GM21528 (cell line): Measurements from ENCODE around the gene DSE.

Source experiments
- ATAC-seq: cut with Tn5 transposase; IDR thresholded peaks from one replicate; pipeline ENCODE4 v1.9.1; 2021; ENCODE audit warnings: mild to moderate bottlenecking, moderate library complexity; ENCODE audit not compliant: unreplicated experiment, low FRiP score

DSE gene

GRCh38 chr6:116385459-116385802 lies 14.7 kb downstream of the DSE start:
- ATAC-seq = no peak

GRCh38 chr6:116385921-116386320 lies 15.2 kb downstream of the DSE start:
- no peak for ATAC-seq

GRCh38 chr6:116386581-116387299 lies 16.0 kb downstream of the DSE start:
- no peak for ATAC-seq

GRCh38 chr6:116387374-116387773 lies 16.6 kb downstream of the DSE start:
- ATAC-seq = peak; percentile 55

- no peak for ATAC-seq
Measured at GRCh38 chr6:116388924-116389323, 18.2 kb downstream of the DSE start.

GRCh38 chr6:116389357-116389756 lies 18.6 kb downstream of the DSE start:
- ATAC-seq = no peak

- peak; percentile 48 for ATAC-seq
Measured at GRCh38 chr6:116390581-116390980, 19.8 kb downstream of the DSE start.

- no peak for ATAC-seq
Measured at GRCh38 chr6:116392132-116393013, 21.6 kb downstream of the DSE start.

GRCh38 chr6:116393430-116393829 lies 22.7 kb downstream of the DSE start:
- ATAC-seq = no peak

GRCh38 chr6:116395647-116396046 lies 24.9 kb downstream of the DSE start:
- no peak for ATAC-seq

GRCh38 chr6:116396441-116396840 lies 25.7 kb downstream of the DSE start:
- no peak for ATAC-seq

GRCh38 chr6:116397914-116398313 lies 27.2 kb downstream of the DSE start:
- no peak for ATAC-seq

GRCh38 chr6:116398316-116399010 lies 27.7 kb downstream of the DSE start:
- ATAC-seq = no peak

- no peak for ATAC-seq
Measured at GRCh38 chr6:116399287-116399686, 28.5 kb downstream of the DSE start.

GRCh38 chr6:116400328-116400727 lies 29.6 kb downstream of the DSE start:
- no peak for ATAC-seq

GRCh38 chr6:116402108-116402937 lies 31.6 kb downstream of the DSE start:
- ATAC-seq = no peak

GRCh38 chr6:116403205-116403604 lies 32.5 kb downstream of the DSE start:
- no peak for ATAC-seq

GRCh38 chr6:116404696-116405095 lies 33.9 kb downstream of the DSE start:
- no peak for ATAC-seq

- ATAC-seq = peak; percentile 75
Measured at GRCh38 chr6:116405138-116405537, 34.4 kb downstream of the DSE start.

GRCh38 chr6:116405652-116406356 lies 35.1 kb downstream of the DSE start:
- no peak for ATAC-seq
